Measurements from ENCODE around the gene RUNDC3A. TPM values are rescaled to one million over a fixed set of nuclear protein-coding genes. Genes with fewer than 3 reads are reported as not detected.

Gene RUNDC3A
- total and polyA plus RNA-seq, 2 of the 13 experiments (the other 11 are each of a cell fraction or from before 2014, with no cell fraction given), result 0.25 TPM; not detected in 1

- H3K4me1 ChIP-seq (ENCODE audit: insufficient read depth, low read length), result peaks cover 8% of the 10 kb centered on the region
- DNase-seq (ENCODE audit: low spot score) (no peak), ATAC-seq (no peak), FAIRE-seq (no peak)
- no peak overlapping the region for H3K27ac ChIP-seq (ENCODE audit: extremely low read length, insufficient read depth, low read length)
- no peaks in the 10 kb centered on the region for H3K79me2 ChIP-seq (ENCODE audit: insufficient read depth, low read length)
- in situ Hi-C loops (cut with HindIII; ENCODE audit: extremely low pct_ligation_motif_present, low pct_unique_long_range_greater_than_20kb) (no loop called here), intact Hi-C loops (cut with micrococcal nuclease; ENCODE audit: unreplicated experiment) (loop anchor here (10.0 kb wide), 1 partner anchor 171 kb away; no protein-coding TSS in a partner anchor)
- no peak overlapping the region for H2AFZ ChIP-seq (ENCODE audit: low read length)
- POLR2A ChIA-PET, result interaction anchor here (1.1 to 4.8 kb wide), 3 partner anchors 9 to 22 kb away, joined by 5 to 24 read pairs (median 8); partner anchors contain the start of genes FAM171A2 and GRN
- TF ChIP-seq, protein P1, sequence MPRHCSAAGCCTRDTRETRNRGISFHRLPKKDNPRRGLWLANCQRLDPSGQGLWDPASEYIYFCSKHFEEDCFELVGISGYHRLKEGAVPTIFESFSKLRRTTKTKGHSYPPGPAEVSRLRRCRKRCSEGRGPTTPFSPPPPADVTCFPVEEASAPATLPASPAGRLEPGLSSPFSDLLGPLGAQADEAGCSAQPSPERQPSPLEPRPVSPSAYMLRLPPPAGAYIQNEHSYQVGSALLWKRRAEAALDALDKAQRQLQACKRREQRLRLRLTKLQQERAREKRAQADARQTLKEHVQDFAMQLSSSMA (CRISPR knock-in tag; IDR thresholded peaks at IDR 0.05), result no peak
- TF ChIP-seq RFXANK (CRISPR knock-in tag; IDR thresholded peaks at IDR 0.05) (no peak), ZNF30 (CRISPR knock-in tag; IDR thresholded peaks at IDR 0.05) (no peak)
- 95% methylated on average over 98 of the region's 98 CpGs for WGBS (ENCODE audit: low lambda C conversion rate)
- CTCF ChIA-PET (ENCODE audit: low intra/inter-chr PET ratio, low total read pairs), result interaction anchor here (2.0 kb wide), 1 partner anchor 10 kb away, joined by 9 read pairs; the partner anchor contains the start of gene FAM171A2
- peaks cover 8 to 10% of the 10 kb centered on the region in 2 experiments; a peak in 3 of 5 replicates for H3K27me3 ChIP-seq (ENCODE audit: control insufficient read depth in 1 of 2, insufficient read depth in 2 of 2, low read length in 2 of 2)
- H3K4me2 ChIP-seq (ENCODE audit: low read depth, low read length), result no peak overlapping the region
- H3K4me3 ChIP-seq (replicated peaks in 1 of 3; ENCODE audit: insufficient read depth in 1 of 3, low read depth in 2 of 3, low read length in 3 of 3), result no peak overlapping the region
- H3K9me3 ChIP-seq (ENCODE audit: low read length), result no peaks in the 10 kb centered on the region
- H3K36me3 ChIP-seq (replicated peaks in 1 of 2; ENCODE audit: control insufficient read depth in 1 of 2, insufficient read depth in 2 of 2, low read length in 2 of 2), result peaks cover 9 to 30% of the 10 kb centered on the region in 2 experiments
- H3K9ac ChIP-seq (ENCODE audit: insufficient read depth, low read depth, low read length), result no peak overlapping the region
- no peaks in the 10 kb centered on the region for H4K20me1 ChIP-seq (ENCODE audit: insufficient read depth, low read length)
- no TSS peak for BruUV-seq (replicated peaks)
These were observed 45.4 kb downstream of the RUNDC3A start for GRCh38 chr17:44353672-44354331.
